HepG2 (cell line): ENCODE measurements around the gene MYL6B. TPM values are rescaled to one million over a fixed set of nuclear protein-coding genes. Genes with fewer than 3 reads are reported as not detected.

ENCODE experiments used
- CENPT ChIP-seq: sonication (generic); formaldehyde crosslinking; IDR thresholded peaks from 2 replicates; pipeline ENCODE4 v1.8.0; 2022; ENCODE audit warnings: low read depth, mild to moderate bottlenecking, moderate library complexity, missing genetic modification reagents
- FOXK2 ChIP-seq: fragments of 450-650 bp; IDR thresholded peaks from 2 replicates; pipeline ENCODE4 v1.6.1; 2016
- HES4 ChIP-seq: sonication (generic); formaldehyde crosslinking; IDR thresholded peaks from 2 replicates; pipeline ENCODE4 v1.9.0; 2021; ENCODE audit warnings: mild to moderate bottlenecking, missing genetic modification reagents, borderline replicate concordance
- JARID2 ChIP-seq: sonication (generic); formaldehyde crosslinking; IDR thresholded peaks from 2 replicates; pipeline ENCODE4 v1.8.1; 2023; ENCODE audit warnings: missing genetic modification reagents, inconsistent platforms; ENCODE audit not compliant: insufficient replicate concordance
- MED1 ChIP-seq: sonication (generic); formaldehyde crosslinking; IDR thresholded peaks from 2 replicates; pipeline ENCODE4 v1.4.0; 2020; ENCODE audit warnings: missing genetic modification reagents
- NFE2L2 ChIP-seq: fragments of 150-350 bp; IDR thresholded peaks from 2 replicates; pipeline ENCODE4 v1.6.1; 2014; ENCODE audit warnings: low read length
- RFX3 ChIP-seq: IDR thresholded peaks from 2 replicates; pipeline ENCODE4 v1.6.1; 2016; ENCODE audit warnings: missing biosample characterization, missing genetic modification reagents
- SOX6 ChIP-seq, 2 experiments: fragments of 450-650 bp in 1 of 2; sonication (generic) in 1 of 2; formaldehyde crosslinking in 1 of 2; IDR thresholded peaks; 2 replicates each; pipeline versions ENCODE4 v1.4.0 to v1.6.1; 2017 to 2020; ENCODE audit warnings: antibody characterized with exemption in 1 of 2, mild to moderate bottlenecking in 1 of 2, missing genetic modification reagents in 1 of 2
- ZEB1 ChIP-seq: IDR thresholded peaks from 2 replicates; pipeline ENCODE4 v1.6.1; 2012; ENCODE audit warnings: mild to moderate bottlenecking, low read depth, inconsistent platforms; ENCODE audit not compliant: insufficient replicate concordance
- ZNF251 ChIP-seq: sonication (generic); formaldehyde crosslinking; IDR thresholded peaks from 2 replicates; pipeline ENCODE4 v1.9.0; 2021; ENCODE audit warnings: mild to moderate bottlenecking, missing genetic modification reagents
- ZNF816 ChIP-seq: sonication (generic); formaldehyde crosslinking; IDR thresholded peaks from 2 replicates; pipeline ENCODE4 v1.8.0; 2022; ENCODE audit warnings: missing genetic modification reagents, mild to moderate bottlenecking, borderline replicate concordance
- polyA plus RNA-seq, 8 experiments: library from polyadenylated mRNA; depleted of rRNA in 3 of 8; stranded (reverse) in 7 of 8; unstranded in 1 of 8; fragments of >200 nt; fragmentation: Illumina TruSeq in 4 of 8; extraction: Trizol in 4 of 8; gene quantifications; 2 replicates each; pipeline versions ENCODE4 v1.2.1 to v1.2.3, GENCODE V29; 2011 to 2016; ENCODE audit warnings: low read depth in 4 of 8, missing spikeins in 1 of 8, mixed read lengths in 1 of 8; ENCODE audit not compliant: insufficient read depth in 1 of 8
- total RNA-seq, 5 experiments: library from RNA; depleted of rRNA; stranded (reverse); fragments of >200 nt; fragmentation: Illumina TruSeq; extraction: Trizol; gene quantifications; 2 replicates each; pipeline ENCODE4 v1.2.3, GENCODE V29; 2016; ENCODE audit warnings: low read depth in 1 of 5
- TF ChIP-seq, protein P1 (sequence below): sonication (generic); formaldehyde crosslinking; IDR thresholded peaks from 2 replicates; pipeline ENCODE4 v1.5.1; 2020; ENCODE audit warnings: mild to moderate bottlenecking, missing genetic modification reagents
- TF ChIP-seq, protein P2 (sequence below): sonication (generic); formaldehyde crosslinking; IDR thresholded peaks from 2 replicates; pipeline ENCODE4 v1.5.1; 2020; ENCODE audit warnings: missing genetic modification reagents, mild to moderate bottlenecking, borderline replicate concordance
- TF ChIP-seq, protein P3 (sequence below): sonication (generic); formaldehyde crosslinking; IDR thresholded peaks from 2 replicates; pipeline ENCODE4 v1.4.0; 2020; ENCODE audit warnings: missing genetic modification reagents
- TF ChIP-seq, protein P4 (sequence below): sonication (generic); formaldehyde crosslinking; IDR thresholded peaks from 2 replicates; pipeline ENCODE4 v1.5.0; 2020; ENCODE audit warnings: mild to moderate bottlenecking, missing genetic modification reagents
- TF ChIP-seq, protein P5 (sequence below): sonication (generic); formaldehyde crosslinking; IDR thresholded peaks from 2 replicates; pipeline ENCODE4 v1.5.0; 2020; ENCODE audit warnings: mild to moderate bottlenecking, missing genetic modification reagents
- TF ChIP-seq, protein P6 (sequence below): IDR thresholded peaks from 2 replicates; pipeline ENCODE4 v1.6.1; 2016; ENCODE audit warnings: missing compliant biosample characterization, missing genetic modification reagents, borderline replicate concordance

Gene MYL6B
- total and polyA plus RNA-seq, 2 of the 13 experiments (the other 11 are each of a cell fraction or from before 2014, with no cell fraction given): 75.7 to 88.7 TPM

DNA sequence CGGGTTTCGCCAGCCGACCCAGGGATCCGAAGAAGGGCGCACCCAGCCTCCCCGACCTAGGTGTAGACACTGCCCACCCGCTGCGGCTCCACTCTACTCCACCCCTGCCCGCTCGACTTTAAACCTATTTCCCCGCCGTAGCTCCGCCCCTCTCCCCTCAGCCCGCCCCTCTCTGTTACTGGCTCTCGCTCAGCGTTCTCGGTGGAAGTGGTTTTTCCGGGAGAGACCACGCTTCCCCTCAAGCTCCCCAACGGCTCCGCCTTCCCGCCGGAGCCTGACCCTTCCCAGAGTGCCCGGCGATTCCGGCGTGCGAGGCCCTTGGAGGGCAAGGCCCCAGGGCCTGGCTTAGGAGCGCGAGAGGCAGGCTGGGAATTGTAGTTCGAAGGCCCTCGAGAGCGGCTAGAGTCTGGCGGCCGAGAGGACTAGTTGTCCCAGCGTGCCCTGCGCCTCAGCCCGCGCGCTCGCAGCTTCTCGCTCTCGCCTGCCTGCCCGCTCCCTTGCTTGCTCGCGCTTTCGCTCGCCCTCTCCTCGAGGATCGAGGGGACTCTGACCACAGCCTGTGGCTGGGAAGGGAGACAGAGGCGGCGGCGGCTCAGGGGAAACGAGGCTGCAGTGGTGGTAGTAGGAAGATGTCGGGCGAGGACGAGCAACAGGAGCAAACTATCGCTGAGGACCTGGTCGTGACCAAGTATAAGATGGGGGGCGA lies 48.1 kb upstream of the MYL6B start, which contains the start of gene PA2G4 (continued):
- TF ChIP-seq ZNF816 (CRISPR knock-in tag) (0 out of 2 replicates have a peak, but pooled peaks have one; percentile 47), RFX3 (CRISPR knock-in tag) (no peak), FOXK2 (peak; percentile 34; the same call in 1 of the 2 replicates), SOX6 (IDR thresholded peaks at IDR 0.05) (no peak), SOX6 (CRISPR knock-in tag; IDR thresholded peaks at IDR 0.05) (peak; percentile 80), ZEB1 (peak; percentile 69), JARID2 (CRISPR knock-in tag) (peak; percentile 82), HES4 (CRISPR knock-in tag) (peak; percentile 86; the same call in 1 of the 2 replicates), ZNF251 (CRISPR knock-in tag) (no peak), NFE2L2 (no peak), MED1 (CRISPR knock-in tag) (peak; percentile 78), CENPT (peak; percentile 73; the same call in 1 of the 2 replicates)
- TF ChIP-seq, protein P1, sequence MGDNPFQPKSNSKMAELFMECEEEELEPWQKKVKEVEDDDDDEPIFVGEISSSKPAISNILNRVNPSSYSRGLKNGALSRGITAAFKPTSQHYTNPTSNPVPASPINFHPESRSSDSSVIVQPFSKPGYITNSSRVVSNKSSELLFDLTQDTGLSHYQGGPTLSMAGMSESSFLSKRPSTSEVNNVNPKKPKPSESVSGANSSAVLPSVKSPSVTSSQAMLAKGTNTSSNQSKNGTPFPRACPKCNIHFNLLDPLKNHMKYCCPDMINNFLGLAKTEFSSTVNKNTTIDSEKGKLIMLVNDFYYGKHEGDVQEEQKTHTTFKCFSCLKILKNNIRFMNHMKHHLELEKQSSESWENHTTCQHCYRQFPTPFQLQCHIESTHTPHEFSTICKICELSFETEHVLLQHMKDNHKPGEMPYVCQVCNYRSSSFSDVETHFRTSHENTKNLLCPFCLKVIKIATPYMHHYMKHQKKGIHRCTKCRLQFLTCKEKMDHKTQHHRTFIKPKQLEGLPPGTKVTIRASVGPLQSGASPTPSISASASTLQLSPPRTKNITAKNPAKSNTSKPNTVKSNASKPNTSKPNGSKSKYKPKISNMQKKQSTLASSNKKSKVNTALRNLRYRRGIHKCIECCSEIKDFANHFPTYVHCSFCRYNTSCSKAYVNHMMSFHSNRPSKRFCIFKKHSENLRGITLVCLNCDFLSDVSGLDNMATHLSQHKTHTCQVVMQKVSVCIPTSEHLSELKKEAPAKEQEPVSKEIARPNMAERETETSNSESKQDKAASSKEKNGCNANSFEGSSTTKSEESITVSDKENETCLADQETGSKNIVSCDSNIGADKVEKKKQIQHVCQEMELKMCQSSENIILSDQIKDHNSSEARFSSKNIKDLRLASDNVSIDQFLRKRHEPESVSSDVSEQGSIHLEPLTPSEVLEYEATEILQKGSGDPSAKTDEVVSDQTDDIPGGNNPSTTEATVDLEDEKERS (CRISPR knock-in tag): peak; percentile 85
- TF ChIP-seq, protein P2, sequence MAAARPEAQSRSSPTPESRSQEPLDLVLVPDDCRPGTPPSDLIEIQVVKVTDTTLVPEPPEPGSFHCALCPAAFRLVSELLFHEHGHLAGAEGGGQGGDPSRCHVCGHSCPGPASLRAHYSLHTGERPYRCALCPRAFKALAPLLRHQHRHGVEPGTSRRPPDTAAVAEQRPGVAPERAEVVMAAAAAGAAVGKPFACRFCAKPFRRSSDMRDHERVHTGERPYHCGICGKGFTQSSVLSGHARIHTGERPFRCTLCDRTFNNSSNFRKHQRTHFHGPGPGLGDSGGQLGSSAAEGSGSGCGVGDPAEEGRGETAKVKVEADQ (CRISPR knock-in tag): peak; percentile 44; the same call in 1 of the 2 replicates
- TF ChIP-seq, protein P3, sequence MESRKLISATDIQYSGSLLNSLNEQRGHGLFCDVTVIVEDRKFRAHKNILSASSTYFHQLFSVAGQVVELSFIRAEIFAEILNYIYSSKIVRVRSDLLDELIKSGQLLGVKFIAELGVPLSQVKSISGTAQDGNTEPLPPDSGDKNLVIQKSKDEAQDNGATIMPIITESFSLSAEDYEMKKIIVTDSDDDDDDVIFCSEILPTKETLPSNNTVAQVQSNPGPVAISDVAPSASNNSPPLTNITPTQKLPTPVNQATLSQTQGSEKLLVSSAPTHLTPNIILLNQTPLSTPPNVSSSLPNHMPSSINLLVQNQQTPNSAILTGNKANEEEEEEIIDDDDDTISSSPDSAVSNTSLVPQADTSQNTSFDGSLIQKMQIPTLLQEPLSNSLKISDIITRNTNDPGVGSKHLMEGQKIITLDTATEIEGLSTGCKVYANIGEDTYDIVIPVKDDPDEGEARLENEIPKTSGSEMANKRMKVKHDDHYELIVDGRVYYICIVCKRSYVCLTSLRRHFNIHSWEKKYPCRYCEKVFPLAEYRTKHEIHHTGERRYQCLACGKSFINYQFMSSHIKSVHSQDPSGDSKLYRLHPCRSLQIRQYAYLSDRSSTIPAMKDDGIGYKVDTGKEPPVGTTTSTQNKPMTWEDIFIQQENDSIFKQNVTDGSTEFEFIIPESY (CRISPR knock-in tag): peak; percentile 53
- TF ChIP-seq, protein P4, sequence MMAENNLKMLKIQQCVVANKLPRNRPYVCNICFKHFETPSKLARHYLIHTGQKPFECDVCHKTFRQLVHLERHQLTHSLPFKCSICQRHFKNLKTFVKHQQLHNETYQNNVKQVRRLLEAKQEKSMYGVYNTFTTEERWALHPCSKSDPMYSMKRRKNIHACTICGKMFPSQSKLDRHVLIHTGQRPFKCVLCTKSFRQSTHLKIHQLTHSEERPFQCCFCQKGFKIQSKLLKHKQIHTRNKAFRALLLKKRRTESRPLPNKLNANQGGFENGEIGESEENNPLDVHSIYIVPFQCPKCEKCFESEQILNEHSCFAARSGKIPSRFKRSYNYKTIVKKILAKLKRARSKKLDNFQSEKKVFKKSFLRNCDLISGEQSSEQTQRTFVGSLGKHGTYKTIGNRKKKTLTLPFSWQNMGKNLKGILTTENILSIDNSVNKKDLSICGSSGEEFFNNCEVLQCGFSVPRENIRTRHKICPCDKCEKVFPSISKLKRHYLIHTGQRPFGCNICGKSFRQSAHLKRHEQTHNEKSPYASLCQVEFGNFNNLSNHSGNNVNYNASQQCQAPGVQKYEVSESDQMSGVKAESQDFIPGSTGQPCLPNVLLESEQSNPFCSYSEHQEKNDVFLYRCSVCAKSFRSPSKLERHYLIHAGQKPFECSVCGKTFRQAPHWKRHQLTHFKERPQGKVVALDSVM (CRISPR knock-in tag): 0 out of 2 replicates have a peak, but pooled peaks have one; percentile 12
- TF ChIP-seq, protein P5, sequence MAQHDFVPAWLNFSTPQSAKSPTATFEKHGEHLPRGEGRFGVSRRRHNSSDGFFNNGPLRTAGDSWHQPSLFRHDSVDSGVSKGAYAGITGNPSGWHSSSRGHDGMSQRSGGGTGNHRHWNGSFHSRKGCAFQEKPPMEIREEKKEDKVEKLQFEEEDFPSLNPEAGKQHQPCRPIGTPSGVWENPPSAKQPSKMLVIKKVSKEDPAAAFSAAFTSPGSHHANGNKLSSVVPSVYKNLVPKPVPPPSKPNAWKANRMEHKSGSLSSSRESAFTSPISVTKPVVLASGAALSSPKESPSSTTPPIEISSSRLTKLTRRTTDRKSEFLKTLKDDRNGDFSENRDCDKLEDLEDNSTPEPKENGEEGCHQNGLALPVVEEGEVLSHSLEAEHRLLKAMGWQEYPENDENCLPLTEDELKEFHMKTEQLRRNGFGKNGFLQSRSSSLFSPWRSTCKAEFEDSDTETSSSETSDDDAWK (CRISPR knock-in tag): no peak
- TF ChIP-seq, protein P6, sequence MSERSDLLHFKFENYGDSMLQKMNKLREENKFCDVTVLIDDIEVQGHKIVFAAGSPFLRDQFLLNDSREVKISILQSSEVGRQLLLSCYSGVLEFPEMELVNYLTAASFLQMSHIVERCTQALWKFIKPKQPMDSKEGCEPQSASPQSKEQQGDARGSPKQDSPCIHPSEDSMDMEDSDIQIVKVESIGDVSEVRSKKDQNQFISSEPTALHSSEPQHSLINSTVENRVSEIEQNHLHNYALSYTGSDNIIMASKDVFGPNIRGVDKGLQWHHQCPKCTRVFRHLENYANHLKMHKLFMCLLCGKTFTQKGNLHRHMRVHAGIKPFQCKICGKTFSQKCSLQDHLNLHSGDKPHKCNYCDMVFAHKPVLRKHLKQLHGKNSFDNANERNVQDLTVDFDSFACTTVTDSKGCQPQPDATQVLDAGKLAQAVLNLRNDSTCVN: peak; percentile 61
